ENCODE measurements around the gene MOK.
"Not testable (repeated sequence)": the region's sequence is repeated elsewhere in the genome, so short reads cannot be mapped to it uniquely, and the experiment has no call there.

Gene MOK

GRCh38 chr14:102241147-102241546, 63.8 kb downstream of the MOK start:
- no peak for TF ChIP-seq JUND (IDR thresholded peaks at IDR 0.05; ENCODE audit: low read depth)
- in situ Hi-C loops (cut with HindIII; ENCODE audit: low pct_unique_long_range_greater_than_20kb, low sequenced_read_pairs): no loop called here
- DNase-seq (ENCODE audit: low read depth in 1 of 2, low spot score in 1 of 2): no peak

- in situ Hi-C loops (cut with HindIII; ENCODE audit: low pct_unique_long_range_greater_than_20kb, low sequenced_read_pairs); DNase-seq (ENCODE audit: low read depth in 1 of 2, low spot score in 1 of 2): not testable (repeated sequence)
These were observed 64.5 kb downstream of the MOK start for GRCh38 chr14:102240481-102240880.

- in situ Hi-C loops (cut with HindIII; ENCODE audit: low pct_unique_long_range_greater_than_20kb, low sequenced_read_pairs): no loop called here
These were observed 65.7 kb downstream of the MOK start for GRCh38 chr14:102239231-102239630.

GRCh38 chr14:102238766-102239165, 66.2 kb downstream of the MOK start:
- DNase-seq (ENCODE audit: low read depth in 1 of 2, low spot score in 1 of 2): no peak
- no peak for TF ChIP-seq JUND (IDR thresholded peaks at IDR 0.05; ENCODE audit: low read depth)
- in situ Hi-C loops (cut with HindIII; ENCODE audit: low pct_unique_long_range_greater_than_20kb, low sequenced_read_pairs): no loop called here

More at GRCh38 chr14:102239231-102239630, 65.7 kb downstream of the MOK start:
- DNase-seq (ENCODE audit: low read depth in 1 of 2, low spot score in 1 of 2): no peak
- TF ChIP-seq JUND (IDR thresholded peaks at IDR 0.05; ENCODE audit: low read depth): no peak

GRCh38 chr14:102238131-102238530, 66.8 kb downstream of the MOK start:
- TF ChIP-seq JUND (IDR thresholded peaks at IDR 0.05; ENCODE audit: low read depth): no peak
- in situ Hi-C loops (cut with HindIII; ENCODE audit: low pct_unique_long_range_greater_than_20kb, low sequenced_read_pairs): no loop called here
- DNase-seq (ENCODE audit: low read depth in 1 of 2, low spot score in 1 of 2): peak in 1 of 2 experiments; percentile 21

GRCh38 chr14:102236026-102236425, 68.9 kb downstream of the MOK start:
- DNase-seq (ENCODE audit: low read depth in 1 of 2, low spot score in 1 of 2): no peak
- no peak for TF ChIP-seq JUND (IDR thresholded peaks at IDR 0.05; ENCODE audit: low read depth)
- in situ Hi-C loops (cut with HindIII; ENCODE audit: low pct_unique_long_range_greater_than_20kb, low sequenced_read_pairs): no loop called here

- peak; percentile 75 to 86 for DNase-seq (ENCODE audit: low read depth in 1 of 2, low spot score in 1 of 2)
- in situ Hi-C loops (cut with HindIII; ENCODE audit: low pct_unique_long_range_greater_than_20kb, low sequenced_read_pairs): no loop called here
- no peak for TF ChIP-seq JUND (IDR thresholded peaks at IDR 0.05; ENCODE audit: low read depth)
These were observed 69.6 kb downstream of the MOK start for GRCh38 chr14:102235275-102235897.

GRCh38 chr14:102234331-102235264, 70.4 kb downstream of the MOK start:
- no peak for TF ChIP-seq JUND (IDR thresholded peaks at IDR 0.05; ENCODE audit: low read depth)
- no peak for DNase-seq (ENCODE audit: low read depth in 1 of 2, low spot score in 1 of 2)
- in situ Hi-C loops (cut with HindIII; ENCODE audit: low pct_unique_long_range_greater_than_20kb, low sequenced_read_pairs): no loop called here

- TF ChIP-seq JUND (IDR thresholded peaks at IDR 0.05; ENCODE audit: low read depth): no peak
- in situ Hi-C loops (cut with HindIII; ENCODE audit: low pct_unique_long_range_greater_than_20kb, low sequenced_read_pairs): no loop called here
- DNase-seq (ENCODE audit: low read depth in 1 of 2, low spot score in 1 of 2): no peak
These were observed 71.9 kb downstream of the MOK start for GRCh38 chr14:102233081-102233480.

GRCh38 chr14:102232348-102232625, 72.7 kb downstream of the MOK start:
- DNase-seq (ENCODE audit: low read depth in 1 of 2, low spot score in 1 of 2): no peak
- in situ Hi-C loops (cut with HindIII; ENCODE audit: low pct_unique_long_range_greater_than_20kb, low sequenced_read_pairs): no loop called here
- TF ChIP-seq JUND (IDR thresholded peaks at IDR 0.05; ENCODE audit: low read depth): no peak

- in situ Hi-C loops (cut with HindIII; ENCODE audit: low pct_unique_long_range_greater_than_20kb, low sequenced_read_pairs): no loop called here
- TF ChIP-seq JUND (IDR thresholded peaks at IDR 0.05; ENCODE audit: low read depth): no peak
- no peak for DNase-seq (ENCODE audit: low read depth in 1 of 2, low spot score in 1 of 2)
These were observed 73.3 kb downstream of the MOK start for GRCh38 chr14:102231476-102232347.

- TF ChIP-seq JUND (IDR thresholded peaks at IDR 0.05; ENCODE audit: low read depth): no peak
- no peak for DNase-seq (ENCODE audit: low read depth in 1 of 2, low spot score in 1 of 2)
- in situ Hi-C loops (cut with HindIII; ENCODE audit: low pct_unique_long_range_greater_than_20kb, low sequenced_read_pairs): no loop called here
These were observed 74.3 kb downstream of the MOK start for GRCh38 chr14:102230481-102231210.
